HepG2 (cell line): ENCODE results near the gene ARHGAP33. TPM values are rescaled to one million over a fixed set of nuclear protein-coding genes. Genes with fewer than 3 reads are reported as not detected.

ENCODE experiments used
- ATAC-seq: fragments of 200-7000 bp; cut with Tn5 transposase; 3 replicates; pipeline ENCODE4 v1.9.1; 2020; ENCODE audit warnings: mild to moderate bottlenecking, moderate library complexity
- BruUV-seq: library from RNA; stranded (reverse); fragments of 400-500 nt; replicated peaks from 2 replicates; lab custom pipeline; 2021; lab: Mats Ljungman, UMichigan
- CTCF ChIA-PET: fragments of 300-600 bp; formaldehyde crosslinking; extraction: SDS; loops from one replicate; lab custom pipeline; 2021; ENCODE audit warnings: low total read pairs, inconsistent platforms, low intra/inter-chr PET ratio; lab: Yijun Ruan, JAX
- POLR2A ChIA-PET: fragments of 350-600 bp; sonication (Branson Sonifier 250); formaldehyde crosslinking; loops from one replicate; lab custom pipeline; 2020; ENCODE audit warnings: antibody characterized with exemption, inconsistent platforms; lab: Yijun Ruan, JAX
- DNase-seq: peaks from one replicate; pipeline ENCODE4 v3.0.0-alpha.2; 2015; ENCODE audit warnings: low spot score
- FAIRE-seq: peaks from 3 replicates; lab custom pipeline; 2011; peaks lifted over from hg19 to GRCh38; lab: Jason Lieb, UNC
- H2AFZ ChIP-seq: one replicate; pipeline ENCODE4 v1.6.1; 2011; ENCODE audit warnings: low read length, inconsistent platforms
- H3K27ac ChIP-seq: fragments of 300-600 bp; 3 replicates; pipeline ENCODE4 v1.8.0; 2011; ENCODE audit warnings: mixed run types, mild to moderate bottlenecking, mixed read lengths, low read length, inconsistent platforms; ENCODE audit not compliant: insufficient read depth; ENCODE audit errors: extremely low read length
- H3K27me3 ChIP-seq, 2 experiments: fragments of 200-600 bp in 1 of 2; 2 replicates in 1 of 2; 3 replicates in 1 of 2; pipeline versions ENCODE4 v1.6.0 to v1.8.0; 2011; ENCODE audit warnings: low read length in 2 of 2, mild to moderate bottlenecking in 2 of 2, moderate library complexity in 2 of 2, inconsistent platforms in 1 of 2; ENCODE audit not compliant: insufficient read depth in 2 of 2, control insufficient read depth in 1 of 2
- H3K36me3 ChIP-seq, 2 experiments: fragments of 200-600 bp in 1 of 2; replicated peaks in 1 of 2; 2 replicates in 1 of 2; 3 replicates in 1 of 2; pipeline versions ENCODE4 v1.5.1 to v1.8.0; 2011; ENCODE audit warnings: low read length in 2 of 2, inconsistent platforms in 1 of 2; ENCODE audit not compliant: insufficient read depth in 2 of 2, control insufficient read depth in 1 of 2
- H3K4me1 ChIP-seq: 2 replicates; pipeline ENCODE4 v1.5.1; 2012; ENCODE audit warnings: low read length, inconsistent platforms; ENCODE audit not compliant: insufficient read depth
- H3K4me2 ChIP-seq: 2 replicates; pipeline ENCODE4 v1.6.0; 2011; ENCODE audit warnings: low read depth, low read length, inconsistent platforms
- H3K4me3 ChIP-seq, 3 experiments: fragments of 200-600 bp in 1 of 3; sonication (generic), shearing (Covaris generic) in 1 of 3; replicated peaks in 1 of 3; 2 replicates each; pipeline ENCODE4 v1.5.1; 2011 to 2016; ENCODE audit warnings: low read length in 3 of 3, inconsistent platforms in 2 of 3, low read depth in 2 of 3, mild to moderate bottlenecking in 2 of 3, control low read depth in 1 of 3, mixed read lengths in 1 of 3; ENCODE audit not compliant: insufficient read depth in 1 of 3
- H3K79me2 ChIP-seq: one replicate; pipeline ENCODE4 v1.6.1; 2011; ENCODE audit warnings: low read length, inconsistent platforms; ENCODE audit not compliant: insufficient read depth
- H3K9ac ChIP-seq: 2 replicates; pipeline ENCODE4 v1.6.0; 2011; ENCODE audit warnings: mild to moderate bottlenecking, low read depth, low read length, inconsistent platforms; ENCODE audit not compliant: insufficient read depth
- H3K9me3 ChIP-seq: 2 replicates; pipeline ENCODE4 v1.5.1; 2012; ENCODE audit warnings: mild to moderate bottlenecking, low read length
- H4K20me1 ChIP-seq: 2 replicates; pipeline ENCODE4 v1.6.0; 2011; ENCODE audit warnings: inconsistent platforms, mild to moderate bottlenecking, low read length, moderate library complexity; ENCODE audit not compliant: insufficient read depth
- CHD2 ChIP-seq: IDR thresholded peaks from 2 replicates; pipeline ENCODE4 v1.6.1; 2011; ENCODE audit warnings: low read depth, low read length, improper control_type of control experiment
- GABPA ChIP-seq, 2 experiments: IDR thresholded peaks; 2 replicates each; pipeline ENCODE4 v1.6.1; 2011 to 2016; ENCODE audit warnings: low read depth in 2 of 2, low read length in 1 of 2, missing biosample characterization in 1 of 2, missing genetic modification characterization in 1 of 2
- GPN1 ChIP-seq: sonication (generic); formaldehyde crosslinking; IDR thresholded peaks from 2 replicates; pipeline ENCODE4 v1.5.1; 2020; ENCODE audit warnings: missing genetic modification reagents, borderline replicate concordance
- KLF6 ChIP-seq: IDR thresholded peaks from 2 replicates; pipeline ENCODE4 v1.8.0; 2016; ENCODE audit warnings: missing biosample characterization, missing genetic modification reagents
- MTERF4 ChIP-seq: sonication (generic); formaldehyde crosslinking; IDR thresholded peaks from 2 replicates; pipeline ENCODE4 v1.8.0; 2023; ENCODE audit warnings: mild to moderate bottlenecking, missing genetic modification reagents
- MXD4 ChIP-seq: IDR thresholded peaks from 2 replicates; pipeline ENCODE4 v1.6.1; 2016; ENCODE audit warnings: mild to moderate bottlenecking, missing biosample characterization, missing genetic modification reagents
- NFE2L1 ChIP-seq: sonication (generic); formaldehyde crosslinking; IDR thresholded peaks from 2 replicates; pipeline ENCODE4 v1.4.0; 2020; ENCODE audit warnings: missing genetic modification reagents, mild to moderate bottlenecking, borderline replicate concordance
- NFYB ChIP-seq: sonication (generic); formaldehyde crosslinking; IDR thresholded peaks from 2 replicates; pipeline ENCODE4 v1.4.0; 2020; ENCODE audit warnings: missing genetic modification reagents
- SKIL ChIP-seq: sonication (generic); formaldehyde crosslinking; IDR thresholded peaks from 2 replicates; pipeline ENCODE4 v1.8.0; 2022; ENCODE audit warnings: missing genetic modification reagents, mild to moderate bottlenecking, moderate library complexity, borderline replicate concordance
- SOX5 ChIP-seq: IDR thresholded peaks from 2 replicates; pipeline ENCODE4 v1.6.1; 2016; ENCODE audit warnings: borderline replicate concordance
- SPEN ChIP-seq: sonication (generic); formaldehyde crosslinking; IDR thresholded peaks from 2 replicates; pipeline ENCODE4 v1.5.1; 2020; ENCODE audit warnings: low read depth, mild to moderate bottlenecking, missing genetic modification reagents
- ZFP91 ChIP-seq: sonication (generic); formaldehyde crosslinking; IDR thresholded peaks from 2 replicates; pipeline ENCODE4 v1.9.0; 2022; ENCODE audit warnings: missing genetic modification reagents, mild to moderate bottlenecking, borderline replicate concordance
- ZNF549 ChIP-seq: sonication (generic); formaldehyde crosslinking; IDR thresholded peaks from 2 replicates; pipeline ENCODE4 v1.5.0; 2020; ENCODE audit warnings: missing genetic modification reagents
- ZNF580 ChIP-seq: IDR thresholded peaks from 2 replicates; pipeline ENCODE4 v1.6.1; 2016; ENCODE audit warnings: low read depth, borderline replicate concordance
- WGBS: methylation state at CpG from one replicate; pipeline ENCODE4 v1.1.6; 2017; ENCODE audit warnings: low lambda C conversion rate; 5-methylcytosine and 5-hydroxymethylcytosine counted together
- in situ Hi-C: cut with HindIII; loops from 2 replicates; pipeline ENCODE4 v1.10.0; 2017; ENCODE audit warnings: low pct_unique_long_range_greater_than_20kb; ENCODE audit not compliant: extremely low pct_ligation_motif_present
- intact Hi-C: fragments of 100-400 bp; cut with micrococcal nuclease; formaldehyde crosslinking; loops from one replicate; pipeline ENCODE4 v1.10.0; 2022; ENCODE audit not compliant: unreplicated experiment
- polyA plus RNA-seq, 8 experiments: library from polyadenylated mRNA; depleted of rRNA in 3 of 8; stranded (reverse) in 7 of 8; unstranded in 1 of 8; fragments of >200 nt; fragmentation: Illumina TruSeq in 4 of 8; extraction: Trizol in 4 of 8; gene quantifications; 2 replicates each; pipeline versions ENCODE4 v1.2.1 to v1.2.3, GENCODE V29; 2011 to 2016; ENCODE audit warnings: low read depth in 4 of 8, missing spikeins in 1 of 8, mixed read lengths in 1 of 8; ENCODE audit not compliant: insufficient read depth in 1 of 8
- total RNA-seq, 5 experiments: library from RNA; depleted of rRNA; stranded (reverse); fragments of >200 nt; fragmentation: Illumina TruSeq; extraction: Trizol; gene quantifications; 2 replicates each; pipeline ENCODE4 v1.2.3, GENCODE V29; 2016; ENCODE audit warnings: low read depth in 1 of 5
- TF ChIP-seq, protein P1 (sequence below): sonication (generic); formaldehyde crosslinking; IDR thresholded peaks from 2 replicates; pipeline ENCODE4 v1.8.0; 2022; ENCODE audit warnings: missing genetic modification reagents, mild to moderate bottlenecking, borderline replicate concordance

Gene ARHGAP33
- total and polyA plus RNA-seq, 2 of the 13 experiments (the other 11 are each of a cell fraction or from before 2014, with no cell fraction given) = 1.3 to 2.7 TPM

DNA sequence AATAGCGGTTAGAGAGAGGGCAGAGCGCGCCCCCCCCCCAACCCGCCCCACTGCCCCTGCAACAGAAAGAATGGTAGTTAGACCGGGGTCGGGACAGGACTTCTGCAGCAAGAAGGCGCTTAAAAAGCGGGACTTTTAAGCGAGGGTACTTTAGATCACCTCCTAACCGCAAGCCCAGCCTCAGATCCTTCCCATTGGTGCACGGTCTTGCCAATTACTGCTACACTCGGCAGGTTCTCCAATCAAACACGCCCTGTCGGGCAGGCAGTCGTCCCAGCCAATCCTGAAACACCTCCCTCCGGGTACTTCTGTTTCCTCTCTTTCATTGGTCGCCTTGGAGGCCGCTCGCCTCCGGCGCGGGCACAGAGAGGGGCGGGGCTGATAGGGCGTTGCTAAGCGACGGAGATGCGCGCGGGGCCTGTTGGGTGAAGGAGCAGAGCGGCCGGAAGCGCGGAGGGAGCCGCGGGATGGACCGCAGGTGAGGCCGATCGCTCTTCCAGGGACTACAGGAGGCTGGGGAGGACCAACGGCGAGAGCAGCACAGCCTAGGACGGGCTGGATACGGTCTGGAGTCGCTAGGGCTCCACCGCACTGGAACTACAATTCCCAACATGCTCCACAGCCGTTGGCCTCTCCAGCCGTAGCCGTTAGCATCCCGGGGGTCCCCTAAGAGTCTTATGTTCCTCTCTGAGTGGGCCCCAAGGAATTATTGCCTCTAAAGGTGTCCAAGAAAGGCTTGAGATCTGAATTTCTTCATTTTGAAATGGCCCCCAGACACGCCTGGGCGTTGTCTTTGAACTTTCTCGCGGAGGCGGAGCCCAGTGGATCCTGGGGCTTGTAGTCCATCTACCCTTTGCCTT, 17.4 kb upstream of the ARHGAP33 start, which contains the start of gene PROSER3:
TSS of gene PROSER3 (plus strand) at position 428 of the 860 bp plus-strand sequence. CDS start at position 468, 40 bp downstream.
- FAIRE-seq (peak; percentile 99), ATAC-seq (peak; percentile 97), DNase-seq (peak; percentile 99)
- TSS peak; percentile 78 for BruUV-seq
- WGBS = 1% methylated on average over 23 of the region's 53 CpGs
- CTCF ChIA-PET = no interaction called here
- intact Hi-C loops = no loop called here
- Histone ChIP-seq H3K9ac (peak within 1 kb of the TSS; percentile 82), H3K4me1 (peaks cover 20% of the 10 kb centered on the region), H3K79me2 (peaks cover 6% of the 10 kb centered on the region), H3K4me2 (peak within 1 kb of the TSS; percentile 86), H3K36me3 (peaks cover 2 to 29% of the 10 kb centered on the region in 2 experiments; a peak in 4 of 5 replicates), H4K20me1 (no peaks in the 10 kb centered on the region), H2AFZ (peak within 1 kb of the TSS; percentile 67), H3K9me3 (no peaks in the 10 kb centered on the region), H3K27me3 (no peaks in the 10 kb centered on the region), H3K4me3 (peak within 1 kb of the TSS; percentile 69 to 83 (median 80)), H3K27ac (peak within 1 kb of the TSS; percentile 83)
- POLR2A ChIA-PET = interaction anchor here (0.7 to 1.5 kb wide), 4 partner anchors 9 to 17 kb away, joined by 3 to 17 read pairs (median 6); partner anchors contain the start of genes LIN37, PSENEN and U2AF1L4
- in situ Hi-C loops = no loop called here
- TF ChIP-seq SKIL (CRISPR knock-in tag) = no peak
- TF ChIP-seq ZNF580 (CRISPR knock-in tag) = peak; percentile 58; the same call in 1 of the 2 replicates
- TF ChIP-seq GABPA (IDR thresholded peaks at IDR 0.05; ENCODE audit: low read depth, low read length) = peak; percentile 50
- TF ChIP-seq GABPA (CRISPR knock-in tag; IDR thresholded peaks at IDR 0.05; ENCODE audit: low read depth) = peak; percentile 79
- no peak for TF ChIP-seq ZNF549 (CRISPR knock-in tag)
- TF ChIP-seq, protein P1, sequence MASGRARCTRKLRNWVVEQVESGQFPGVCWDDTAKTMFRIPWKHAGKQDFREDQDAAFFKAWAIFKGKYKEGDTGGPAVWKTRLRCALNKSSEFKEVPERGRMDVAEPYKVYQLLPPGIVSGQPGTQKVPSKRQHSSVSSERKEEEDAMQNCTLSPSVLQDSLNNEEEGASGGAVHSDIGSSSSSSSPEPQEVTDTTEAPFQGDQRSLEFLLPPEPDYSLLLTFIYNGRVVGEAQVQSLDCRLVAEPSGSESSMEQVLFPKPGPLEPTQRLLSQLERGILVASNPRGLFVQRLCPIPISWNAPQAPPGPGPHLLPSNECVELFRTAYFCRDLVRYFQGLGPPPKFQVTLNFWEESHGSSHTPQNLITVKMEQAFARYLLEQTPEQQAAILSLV = peak; percentile 66; the same call in 1 of the 2 replicates
- TF ChIP-seq GPN1 = no peak
- peak; percentile 53; the same call in 1 of the 2 replicates for TF ChIP-seq MTERF4 (CRISPR knock-in tag)
- peak; percentile 32; the same call in 1 of the 2 replicates for TF ChIP-seq KLF6 (CRISPR knock-in tag)
- 0 out of 2 replicates have a peak, but pooled peaks have one; percentile 16 for TF ChIP-seq SOX5
- peak; percentile 56 for TF ChIP-seq SPEN
- no peak; the same call in 1 of the 2 replicates for TF ChIP-seq NFE2L1
- TF ChIP-seq ZFP91 = peak; percentile 65; the same call in 1 of the 2 replicates
- peak; percentile 75 for TF ChIP-seq CHD2
- peak; percentile 98 for TF ChIP-seq NFYB (CRISPR knock-in tag)
- TF ChIP-seq MXD4 (CRISPR knock-in tag) = peak; percentile 66; the same call in 1 of the 2 replicates
